Vagina (tissue), 2 donors: ENCODE data around the gene NTNG1. TPM values are rescaled to one million over a fixed set of nuclear protein-coding genes. Genes with fewer than 3 reads are reported as not detected.

Experiments
- DNase-seq, 2 donors: peaks; one replicate each; pipeline ENCODE4 v3.0.0-alpha.2; 2017; ENCODE audit errors: extremely low spot score in 2 of 2
- H3K27ac ChIP-seq: fragments of 200-600 bp; sonication (generic); one replicate; pipeline ENCODE4 v1.5.1; 2019
- H3K27me3 ChIP-seq: fragments of 200-600 bp; sonication (generic); one replicate; pipeline ENCODE4 v1.5.1; 2019
- H3K36me3 ChIP-seq, 2 donors: fragments of 200-600 bp; sonication (generic); one replicate each; pipeline ENCODE4 v1.5.1; 2017 to 2019
- H3K4me1 ChIP-seq: fragments of 200-600 bp; sonication (generic); one replicate; pipeline ENCODE4 v1.5.1; 2019
- H3K4me3 ChIP-seq, 2 donors: fragments of 200-600 bp; sonication (generic); 1 replicate in 1 of 2; 2 replicates in 1 of 2; pipeline ENCODE4 v1.5.1; 2016 to 2019
- H3K9me3 ChIP-seq: fragments of 200-600 bp; sonication (generic); one replicate; pipeline ENCODE4 v1.5.1; 2019
- CTCF ChIP-seq, 3 experiments: fragments of 450-650 bp in 2 of 3; fragments of 200-600 bp in 1 of 3; sonication (generic) in 1 of 3; IDR thresholded peaks; one replicate each; pipeline ENCODE4 v1.5.1; 2017 to 2019; ENCODE audit warnings: antibody characterized with exemption in 3 of 3, mild to moderate bottlenecking in 2 of 3, moderate library complexity in 2 of 3
- POLR2A ChIP-seq, 2 donors: fragments of 450-650 bp; IDR thresholded peaks; one replicate each; pipeline ENCODE4 v1.6.1; 2017; ENCODE audit warnings: antibody characterized with exemption in 2 of 2, mild to moderate bottlenecking in 2 of 2, moderate library complexity in 2 of 2
- POLR2AphosphoS5 ChIP-seq, 2 donors: sonication (generic); formaldehyde crosslinking; IDR thresholded peaks; one replicate each; pipeline ENCODE4 v1.9.0; 2017; ENCODE audit warnings: antibody characterized with exemption in 2 of 2, mild to moderate bottlenecking in 2 of 2, low read depth in 1 of 2; ENCODE audit not compliant: insufficient read depth in 1 of 2
- intact Hi-C: fragments of 100-400 bp; cut with DNase I; formaldehyde crosslinking; loops from one replicate; pipeline ENCODE4 v1.15.1; 2023
- total RNA-seq: library from RNA; depleted of rRNA; stranded (reverse); fragments of >200 nt; gene quantifications from one replicate; pipeline ENCODE4 v1.2.3, GENCODE V29; 2016

NTNG1 gene
- total RNA-seq, 1 donor from 2014 or later: 6.6 TPM

GRCh38 chr1:107405236-107405635, 264.4 kb downstream of the NTNG1 start:
- intact Hi-C loops: no loop called here
- no peaks in the 10 kb centered on the region for H3K36me3 ChIP-seq
- no peak for DNase-seq
- peaks cover 5% of the 10 kb centered on the region for H3K4me1 ChIP-seq
- no peak overlapping the region for H3K27ac ChIP-seq
- no peak overlapping the region for H3K4me3 ChIP-seq
- TF ChIP-seq POLR2A (IDR thresholded peaks at IDR 0.05) (no peak), POLR2AphosphoS5 (IDR thresholded peaks at IDR 0.05; ENCODE audit: insufficient read depth in 1 of 2, low read depth in 1 of 2) (no peak), CTCF (IDR thresholded peaks at IDR 0.05) (no peak)
- H3K9me3 ChIP-seq: no peaks in the 10 kb centered on the region
- H3K27me3 ChIP-seq: no peaks in the 10 kb centered on the region

- intact Hi-C loops: no loop called here
- Histone ChIP-seq H3K9me3 (no peaks in the 10 kb centered on the region), H3K27ac (no peak overlapping the region), H3K36me3 (no peaks in the 10 kb centered on the region), H3K27me3 (no peaks in the 10 kb centered on the region), H3K4me3 (no peak overlapping the region), H3K4me1 (peaks cover 5% of the 10 kb centered on the region)
- DNase-seq: no peak
- TF ChIP-seq POLR2AphosphoS5 (IDR thresholded peaks at IDR 0.05; ENCODE audit: insufficient read depth in 1 of 2, low read depth in 1 of 2): no peak
- no peak for TF ChIP-seq POLR2A (IDR thresholded peaks at IDR 0.05)
- no peak for TF ChIP-seq CTCF (IDR thresholded peaks at IDR 0.05)
Measured at GRCh38 chr1:107407011-107407410, 266.2 kb downstream of the NTNG1 start.

- no peaks in the 10 kb centered on the region for H3K27me3 ChIP-seq
- intact Hi-C loops: no loop called here
- no peaks in the 10 kb centered on the region for H3K9me3 ChIP-seq
- no peak overlapping the region for H3K4me3 ChIP-seq
- no peaks in the 10 kb centered on the region for H3K4me1 ChIP-seq
- H3K27ac ChIP-seq: no peak overlapping the region
- no peaks in the 10 kb centered on the region for H3K36me3 ChIP-seq
- TF ChIP-seq POLR2A (IDR thresholded peaks at IDR 0.05): no peak
- TF ChIP-seq POLR2AphosphoS5 (IDR thresholded peaks at IDR 0.05; ENCODE audit: insufficient read depth in 1 of 2, low read depth in 1 of 2): no peak
- no peak for TF ChIP-seq CTCF (IDR thresholded peaks at IDR 0.05)
- DNase-seq: no peak
Measured at GRCh38 chr1:107413546-107413945, 272.7 kb downstream of the NTNG1 start.

- H3K27ac ChIP-seq: no peak overlapping the region
- no peaks in the 10 kb centered on the region for H3K4me1 ChIP-seq
- no peaks in the 10 kb centered on the region for H3K36me3 ChIP-seq
- intact Hi-C loops: no loop called here
- no peak overlapping the region for H3K4me3 ChIP-seq
- H3K9me3 ChIP-seq: no peaks in the 10 kb centered on the region
- no peaks in the 10 kb centered on the region for H3K27me3 ChIP-seq
- DNase-seq: no peak
- TF ChIP-seq CTCF (IDR thresholded peaks at IDR 0.05): no peak
- TF ChIP-seq POLR2AphosphoS5 (IDR thresholded peaks at IDR 0.05; ENCODE audit: insufficient read depth in 1 of 2, low read depth in 1 of 2): no peak
- TF ChIP-seq POLR2A (IDR thresholded peaks at IDR 0.05): no peak
Measured at GRCh38 chr1:107413951-107414350, 273.1 kb downstream of the NTNG1 start.

- intact Hi-C loops: no loop called here
- Histone ChIP-seq H3K4me3 (no peak overlapping the region), H3K27me3 (no peaks in the 10 kb centered on the region), H3K27ac (no peak overlapping the region), H3K36me3 (no peaks in the 10 kb centered on the region), H3K4me1 (no peaks in the 10 kb centered on the region), H3K9me3 (no peaks in the 10 kb centered on the region)
- DNase-seq: no peak
- TF ChIP-seq CTCF (IDR thresholded peaks at IDR 0.05): no peak
- no peak for TF ChIP-seq POLR2A (IDR thresholded peaks at IDR 0.05)
- TF ChIP-seq POLR2AphosphoS5 (IDR thresholded peaks at IDR 0.05; ENCODE audit: insufficient read depth in 1 of 2, low read depth in 1 of 2): no peak
Measured at GRCh38 chr1:107414550-107414949, 273.7 kb downstream of the NTNG1 start.
